ENCODE data around the gene ATP1A4. TPM values are rescaled to one million over a fixed set of nuclear protein-coding genes. Genes with fewer than 3 reads are reported as not detected.

The ATP1A4 gene
- total RNA-seq (2021), result not detected in 2 replicates
- Bru-seq, nascent RNA, result not detected
- not detected for BruChase-seq, experiment 1, labeled RNA remaining after a 2-hour chase
- BruChase-seq, experiment 2, labeled RNA remaining after a 6-hour chase, result not detected
- long read RNA-seq, result 0 reads

GRCh38 chr1:160151303-160151702 is at the start of gene ATP1A4:
Gene ATP1A4, plus strand, starts transcription at chr1:160151603. Its CDS starts 438 bp downstream, at chr1:160152041.
- ChIA-PET CTCF (no interaction called here), POLR2A (ENCODE audit: low non-redundant PET) (interaction anchor here (0.7 kb wide), 1 partner anchor 390 kb away, joined by 9 read pairs; no protein-coding TSS in a partner anchor)
- no TSS peak for BruUV-seq (replicated peaks)

GRCh38 chr1:160101717-160102522 is 49.5 kb upstream of the ATP1A4 start:
- CTCF ChIA-PET, result interaction anchor here (0.6 to 3.0 kb wide), 7 partner anchors 83 to 275 kb away, joined by 3 to 25 read pairs (median 8); no protein-coding TSS in a partner anchor
- Histone ChIP-seq H3K27me3 (replicated peaks; ENCODE audit: insufficient read depth, low read depth, low read length, poor library complexity) (no peaks in the 10 kb centered on the region), H3K4me1 (ENCODE audit: insufficient read depth, low read length, poor library complexity, severe bottlenecking) (peaks cover 17% of the 10 kb centered on the region), H3K36me3 (ENCODE audit: insufficient read depth, low read length, poor library complexity, severe bottlenecking) (no peaks in the 10 kb centered on the region), H3K4me3 (ENCODE audit: low read depth, low read length, poor library complexity, severe bottlenecking) (no peak overlapping the region), H3K9me3 (ENCODE audit: low read depth, low read length, poor library complexity, severe bottlenecking) (no peaks in the 10 kb centered on the region), H3K27ac (ENCODE audit: low read depth, low read length, poor library complexity, severe bottlenecking) (no peak overlapping the region)
- no TSS peak for BruUV-seq (replicated peaks)
- intact Hi-C loops (cut with micrococcal nuclease; ENCODE audit: unreplicated experiment), result loop anchor here (1.0 to 2.0 kb wide), 4 partner anchors 91 to 274 kb away; no protein-coding TSS in a partner anchor
- POLR2A ChIA-PET (ENCODE audit: low non-redundant PET), result no interaction called here
- TF ChIP-seq EZH2 (IDR thresholded peaks at IDR 0.05; ENCODE audit: borderline replicate concordance, low read depth, low read length, poor library complexity, severe bottlenecking) (no peak), CTCF (conservative IDR thresholded peaks at IDR 0.05; ENCODE audit: low read depth, low read length) (no peak)
- DNase-seq (ENCODE audit: low spot score), result no peak

More at GRCh38 chr1:160151303-160151702, at the start of gene ATP1A4:
- intact Hi-C loops (cut with micrococcal nuclease; ENCODE audit: unreplicated experiment), result no loop called here
- TF ChIP-seq EZH2 (IDR thresholded peaks at IDR 0.05; ENCODE audit: borderline replicate concordance, low read depth, low read length, poor library complexity, severe bottlenecking) (no peak), CTCF (conservative IDR thresholded peaks at IDR 0.05; ENCODE audit: low read depth, low read length) (no peak)
- H3K4me3 ChIP-seq (ENCODE audit: low read depth, low read length, poor library complexity, severe bottlenecking), result no peak within 1 kb of the TSS
- H3K4me1 ChIP-seq (ENCODE audit: insufficient read depth, low read length, poor library complexity, severe bottlenecking), result no peaks in the 10 kb centered on the region
- no peaks in the 10 kb centered on the region for H3K9me3 ChIP-seq (ENCODE audit: low read depth, low read length, poor library complexity, severe bottlenecking)
- DNase-seq (ENCODE audit: low spot score), result no peak
- no peaks in the 10 kb centered on the region for H3K27me3 ChIP-seq (replicated peaks; ENCODE audit: insufficient read depth, low read depth, low read length, poor library complexity)
- no peaks in the 10 kb centered on the region for H3K36me3 ChIP-seq (ENCODE audit: insufficient read depth, low read length, poor library complexity, severe bottlenecking)
- H3K27ac ChIP-seq (ENCODE audit: low read depth, low read length, poor library complexity, severe bottlenecking), result no peak within 1 kb of the TSS

GRCh38 chr1:160103658-160104408 is 47.6 kb upstream of the ATP1A4 start:
- ChIA-PET CTCF (interaction anchor here (1.1 to 1.7 kb wide), 2 partner anchors 148 to 188 kb away, joined by 3 to 9 read pairs; no protein-coding TSS in a partner anchor), POLR2A (ENCODE audit: low non-redundant PET) (no interaction called here)
- Histone ChIP-seq H3K36me3 (ENCODE audit: insufficient read depth, low read length, poor library complexity, severe bottlenecking) (no peaks in the 10 kb centered on the region), H3K9me3 (ENCODE audit: low read depth, low read length, poor library complexity, severe bottlenecking) (no peaks in the 10 kb centered on the region), H3K4me1 (ENCODE audit: insufficient read depth, low read length, poor library complexity, severe bottlenecking) (peaks cover 10% of the 10 kb centered on the region), H3K27me3 (replicated peaks; ENCODE audit: insufficient read depth, low read depth, low read length, poor library complexity) (no peaks in the 10 kb centered on the region), H3K27ac (ENCODE audit: low read depth, low read length, poor library complexity, severe bottlenecking) (no peak overlapping the region), H3K4me3 (ENCODE audit: low read depth, low read length, poor library complexity, severe bottlenecking) (no peak overlapping the region)
- BruUV-seq (replicated peaks), result no TSS peak
- TF ChIP-seq EZH2 (IDR thresholded peaks at IDR 0.05; ENCODE audit: borderline replicate concordance, low read depth, low read length, poor library complexity, severe bottlenecking) (no peak), CTCF (conservative IDR thresholded peaks at IDR 0.05; ENCODE audit: low read depth, low read length) (no peak)
- intact Hi-C loops (cut with micrococcal nuclease; ENCODE audit: unreplicated experiment), result no loop called here
- DNase-seq (ENCODE audit: low spot score), result no peak

All from A673 (cell line).